Stimulated activated CD4-positive, alpha-beta T cell treated with anti-CD3 and anti-CD28 coated beads, Interleukin-1b, Interleukin-23, amount 100 ng/mL, for 1 hour (primary cell): ENCODE measurements around the gene NEIL3.

ENCODE experiments used
- DNase-seq, 2 donors: peaks; one replicate each; pipeline ENCODE4 v3.0.0-alpha.2; 2020; ENCODE audit warnings: low read depth in 2 of 2

NEIL3 gene

GRCh38 chr4:177371461-177371860, 61.8 kb downstream of the NEIL3 start:
- no peak for DNase-seq

- no peak for DNase-seq
These were observed 65.3 kb downstream of the NEIL3 start for GRCh38 chr4:177374966-177375365.

GRCh38 chr4:177375372-177375771, 65.7 kb downstream of the NEIL3 start:
- no peak for DNase-seq

GRCh38 chr4:177376024-177376423, 66.3 kb downstream of the NEIL3 start:
- no peak for DNase-seq

GRCh38 chr4:177380730-177381287, 71.1 kb downstream of the NEIL3 start:
- no peak for DNase-seq

- no peak for DNase-seq
These were observed 72.2 kb downstream of the NEIL3 start for GRCh38 chr4:177381762-177382310.

- DNase-seq = no peak
These were observed 75.3 kb downstream of the NEIL3 start for GRCh38 chr4:177384856-177385397.

GRCh38 chr4:177385576-177386277, 76.1 kb downstream of the NEIL3 start:
- no peak for DNase-seq

GRCh38 chr4:177386278-177386815, 76.7 kb downstream of the NEIL3 start:
- DNase-seq = no peak

GRCh38 chr4:177391287-177391686, 81.6 kb downstream of the NEIL3 start:
- DNase-seq = no peak

- DNase-seq = no peak
These were observed 82.3 kb downstream of the NEIL3 start for GRCh38 chr4:177391953-177392352.

- no peak for DNase-seq
These were observed 83.6 kb downstream of the NEIL3 start for GRCh38 chr4:177393236-177393635.

GRCh38 chr4:177396352-177396751, 86.7 kb downstream of the NEIL3 start:
- no peak for DNase-seq

- no peak for DNase-seq
These were observed 90.4 kb downstream of the NEIL3 start for GRCh38 chr4:177400030-177400429.

GRCh38 chr4:177401658-177402273, 92.1 kb downstream of the NEIL3 start:
- no peak for DNase-seq

- no peak for DNase-seq
These were observed 94.1 kb downstream of the NEIL3 start for GRCh38 chr4:177403746-177404145.

GRCh38 chr4:177404342-177404741, 94.7 kb downstream of the NEIL3 start:
- DNase-seq = no peak

- no peak for DNase-seq
These were observed 95.3 kb downstream of the NEIL3 start for GRCh38 chr4:177404986-177405385.

GRCh38 chr4:177405508-177405907, 95.8 kb downstream of the NEIL3 start:
- no peak for DNase-seq

- DNase-seq = no peak
These were observed 98.3 kb downstream of the NEIL3 start for GRCh38 chr4:177408023-177408422.

GRCh38 chr4:177410566-177410965, 100.9 kb downstream of the NEIL3 start:
- no peak for DNase-seq

- no peak for DNase-seq
These were observed 102.3 kb downstream of the NEIL3 start for GRCh38 chr4:177411996-177412395.
